HepG2 (cell line): Measurements from ENCODE around the gene TMEM218. TPM values are rescaled to one million over a fixed set of nuclear protein-coding genes. Genes with fewer than 3 reads are reported as not detected.
A peak's percentile ranks its signal among the peaks of the same experiment; 100 is the strongest.

Source experiments
- ARNT ChIP-seq: fragments of 450-650 bp; IDR thresholded peaks from 2 replicates; pipeline ENCODE4 v1.6.1; 2017
- CREB1 ChIP-seq, 2 experiments: fragments of 450-650 bp in 1 of 2; IDR thresholded peaks; 2 replicates each; pipeline ENCODE4 v1.6.1; 2016 to 2017; ENCODE audit warnings: control low read depth in 1 of 2, mild to moderate bottlenecking in 1 of 2, missing compliant biosample characterization in 1 of 2, missing genetic modification characterization in 1 of 2
- ESRRA ChIP-seq: sonication (generic); formaldehyde crosslinking; IDR thresholded peaks from 2 replicates; pipeline ENCODE4 v1.5.1; 2020; ENCODE audit warnings: mild to moderate bottlenecking, low read depth, missing genetic modification reagents
- HIVEP1 ChIP-seq: sonication (generic); formaldehyde crosslinking; IDR thresholded peaks from 2 replicates; pipeline ENCODE4 v1.4.0; 2020; ENCODE audit warnings: mild to moderate bottlenecking, missing genetic modification reagents
- KDM5A ChIP-seq: fragments of 200-600 bp; sonication (generic); IDR thresholded peaks from 2 replicates; pipeline ENCODE4 v1.7.0; 2018; ENCODE audit warnings: antibody characterized with exemption, mild to moderate bottlenecking, low read length, borderline replicate concordance
- MAZ ChIP-seq, 2 experiments: sonication (generic) in 1 of 2; formaldehyde crosslinking in 1 of 2; IDR thresholded peaks; 2 replicates each; pipeline versions ENCODE4 v1.5.0 to v1.6.1; 2012 to 2020; ENCODE audit warnings: low read depth in 2 of 2, mild to moderate bottlenecking in 2 of 2, borderline replicate concordance in 1 of 2, improper control_type of control experiment in 1 of 2, low read length in 1 of 2, missing genetic modification reagents in 1 of 2, moderate library complexity in 1 of 2
- MIER2 ChIP-seq: IDR thresholded peaks from 2 replicates; pipeline ENCODE4 v1.6.1; 2016; ENCODE audit warnings: missing biosample characterization, missing genetic modification reagents
- MXD4 ChIP-seq: IDR thresholded peaks from 2 replicates; pipeline ENCODE4 v1.6.1; 2016; ENCODE audit warnings: mild to moderate bottlenecking, missing biosample characterization, missing genetic modification reagents
- NFRKB ChIP-seq: fragments of 450-650 bp; IDR thresholded peaks from 2 replicates; pipeline ENCODE4 v1.6.1; 2017
- POGZ ChIP-seq: sonication (generic); formaldehyde crosslinking; IDR thresholded peaks from 2 replicates; pipeline ENCODE4 v1.4.0; 2020; ENCODE audit warnings: mild to moderate bottlenecking, missing genetic modification reagents
- SETDB1 ChIP-seq: sonication (generic); formaldehyde crosslinking; IDR thresholded peaks from 2 replicates; pipeline ENCODE4 v1.5.1; 2020; ENCODE audit warnings: missing genetic modification reagents, mild to moderate bottlenecking, borderline replicate concordance
- SP140L ChIP-seq: sonication (generic); formaldehyde crosslinking; IDR thresholded peaks from 2 replicates; pipeline ENCODE4 v1.4.0; 2020; ENCODE audit warnings: missing genetic modification reagents, borderline replicate concordance
- TEAD3 ChIP-seq: optimal IDR thresholded peaks from 2 replicates; pipeline ENCODE3; 2016; ENCODE audit warnings: borderline replicate concordance
- TGIF2 ChIP-seq: IDR thresholded peaks from 2 replicates; pipeline ENCODE4 v1.6.1; 2016; ENCODE audit warnings: control low read depth, missing compliant biosample characterization
- ZNF12 ChIP-seq: sonication (generic); formaldehyde crosslinking; IDR thresholded peaks from 2 replicates; pipeline ENCODE4 v1.5.0; 2020; ENCODE audit warnings: missing genetic modification reagents
- ZNF382 ChIP-seq: sonication (generic); formaldehyde crosslinking; IDR thresholded peaks from 2 replicates; pipeline ENCODE4 v1.5.0; 2020; ENCODE audit warnings: missing genetic modification reagents, mild to moderate bottlenecking, borderline replicate concordance
- ZNF460 ChIP-seq: sonication (generic); formaldehyde crosslinking; IDR thresholded peaks from 2 replicates; pipeline ENCODE4 v1.5.1; 2020; ENCODE audit warnings: missing genetic modification reagents, mild to moderate bottlenecking, borderline replicate concordance
- ZNF570 ChIP-seq: sonication (generic); formaldehyde crosslinking; IDR thresholded peaks from 2 replicates; pipeline ENCODE4 v1.4.0; 2020; ENCODE audit warnings: mild to moderate bottlenecking, missing genetic modification reagents, borderline replicate concordance
- ZNF839 ChIP-seq: sonication (generic); formaldehyde crosslinking; IDR thresholded peaks from 2 replicates; pipeline ENCODE4 v1.4.0; 2020; ENCODE audit warnings: missing genetic modification reagents, mild to moderate bottlenecking, borderline replicate concordance
- polyA plus RNA-seq, 8 experiments: library from polyadenylated mRNA; depleted of rRNA in 3 of 8; stranded (reverse) in 7 of 8; unstranded in 1 of 8; fragments of >200 nt; fragmentation: Illumina TruSeq in 4 of 8; extraction: Trizol in 4 of 8; gene quantifications; 2 replicates each; pipeline versions ENCODE4 v1.2.1 to v1.2.3, GENCODE V29; 2011 to 2016; ENCODE audit warnings: low read depth in 4 of 8, missing spikeins in 1 of 8, mixed read lengths in 1 of 8; ENCODE audit not compliant: insufficient read depth in 1 of 8
- total RNA-seq, 5 experiments: library from RNA; depleted of rRNA; stranded (reverse); fragments of >200 nt; fragmentation: Illumina TruSeq; extraction: Trizol; gene quantifications; 2 replicates each; pipeline ENCODE4 v1.2.3, GENCODE V29; 2016; ENCODE audit warnings: low read depth in 1 of 5
- TF ChIP-seq, protein P1 (sequence below): conservative IDR thresholded peaks from 2 replicates; pipeline ENCODE4 v1.6.1; 2018; ENCODE audit warnings: missing genetic modification reagents
- TF ChIP-seq, protein P2 (sequence below): IDR thresholded peaks from 2 replicates; pipeline ENCODE4 v1.6.1; 2016
- TF ChIP-seq, protein P3 (sequence below): sonication (generic); formaldehyde crosslinking; IDR thresholded peaks from 2 replicates; pipeline ENCODE4 v1.4.0; 2020; ENCODE audit warnings: missing genetic modification reagents
- TF ChIP-seq, protein P4 (sequence below): sonication (generic); formaldehyde crosslinking; IDR thresholded peaks from 2 replicates; pipeline ENCODE4 v1.5.1; 2020; ENCODE audit warnings: mild to moderate bottlenecking, moderate library complexity, missing genetic modification reagents
- TF ChIP-seq, protein P5 (sequence below): IDR thresholded peaks from 2 replicates; pipeline ENCODE4 v1.6.1; 2016; ENCODE audit warnings: missing genetic modification reagents, missing compliant biosample characterization

Gene TMEM218
- total and polyA plus RNA-seq, 2 of the 13 experiments (the other 11 are each of a cell fraction or from before 2014, with no cell fraction given), result 11.8 to 14.0 TPM

DNA sequence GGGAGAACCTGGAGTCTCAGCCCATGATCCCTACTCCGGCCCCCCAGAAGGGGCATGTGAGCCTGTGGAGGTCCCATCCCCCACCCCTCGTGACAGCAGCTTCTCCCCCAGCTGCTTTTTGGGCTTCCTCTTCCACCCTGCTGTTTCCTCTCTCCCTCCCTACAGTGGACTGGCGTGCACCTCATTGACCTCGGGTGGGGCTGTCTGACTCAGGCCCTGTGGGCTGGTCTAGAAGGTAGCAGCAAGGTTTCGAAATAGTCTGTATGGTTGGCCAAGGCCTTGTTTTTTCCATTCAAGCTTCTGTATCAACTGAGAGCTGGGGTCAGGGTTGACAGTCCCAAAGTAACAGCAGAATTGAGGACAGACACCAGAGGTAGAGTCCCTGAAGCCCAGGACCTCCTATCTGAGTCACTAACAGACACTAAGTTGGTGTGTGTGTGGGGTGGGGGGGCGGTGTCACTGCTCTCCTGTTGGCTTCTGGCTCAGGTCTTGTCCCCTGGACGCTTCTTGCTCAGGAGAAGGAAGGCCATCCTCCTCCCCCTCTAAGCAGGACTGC, 40.6 kb downstream of the TMEM218 start (continued):
- TF ChIP-seq, protein P1, sequence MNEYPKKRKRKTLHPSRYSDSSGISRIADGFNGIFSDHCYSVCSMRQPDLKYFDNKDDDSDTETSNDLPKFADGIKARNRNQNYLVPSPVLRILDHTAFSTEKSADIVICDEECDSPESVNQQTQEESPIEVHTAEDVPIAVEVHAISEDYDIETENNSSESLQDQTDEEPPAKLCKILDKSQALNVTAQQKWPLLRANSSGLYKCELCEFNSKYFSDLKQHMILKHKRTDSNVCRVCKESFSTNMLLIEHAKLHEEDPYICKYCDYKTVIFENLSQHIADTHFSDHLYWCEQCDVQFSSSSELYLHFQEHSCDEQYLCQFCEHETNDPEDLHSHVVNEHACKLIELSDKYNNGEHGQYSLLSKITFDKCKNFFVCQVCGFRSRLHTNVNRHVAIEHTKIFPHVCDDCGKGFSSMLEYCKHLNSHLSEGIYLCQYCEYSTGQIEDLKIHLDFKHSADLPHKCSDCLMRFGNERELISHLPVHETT (CRISPR knock-in tag), result no peak
- peak; percentile 72; the same call in 1 of the 2 replicates for TF ChIP-seq HIVEP1 (CRISPR knock-in tag)
- TF ChIP-seq TEAD3 (CRISPR knock-in tag), result no peak
- TF ChIP-seq, protein P2, sequence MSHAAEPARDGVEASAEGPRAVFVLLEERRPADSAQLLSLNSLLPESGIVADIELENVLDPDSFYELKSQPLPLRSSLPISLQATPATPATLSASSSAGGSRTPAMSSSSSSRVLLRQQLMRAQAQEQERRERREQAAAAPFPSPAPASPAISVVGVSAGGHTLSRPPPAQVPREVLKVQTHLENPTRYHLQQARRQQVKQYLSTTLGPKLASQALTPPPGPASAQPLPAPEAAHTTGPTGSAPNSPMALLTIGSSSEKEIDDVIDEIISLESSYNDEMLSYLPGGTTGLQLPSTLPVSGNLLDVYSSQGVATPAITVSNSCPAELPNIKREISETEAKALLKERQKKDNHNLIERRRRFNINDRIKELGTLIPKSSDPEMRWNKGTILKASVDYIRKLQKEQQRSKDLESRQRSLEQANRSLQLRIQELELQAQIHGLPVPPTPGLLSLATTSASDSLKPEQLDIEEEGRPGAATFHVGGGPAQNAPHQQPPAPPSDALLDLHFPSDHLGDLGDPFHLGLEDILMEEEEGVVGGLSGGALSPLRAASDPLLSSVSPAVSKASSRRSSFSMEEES (CRISPR knock-in tag), result peak; percentile 69; the same call in 1 of the 2 replicates
- no peak for TF ChIP-seq NFRKB
- no peak for TF ChIP-seq SETDB1 (CRISPR knock-in tag)
- 0 out of 2 replicates have a peak, but pooled peaks have one; percentile 20 for TF ChIP-seq MAZ (IDR thresholded peaks at IDR 0.05; ENCODE audit: borderline replicate concordance, low read depth, low read length)
- TF ChIP-seq MAZ (CRISPR knock-in tag; IDR thresholded peaks at IDR 0.05; ENCODE audit: low read depth), result no peak
- no peak for TF ChIP-seq ZNF460 (CRISPR knock-in tag)
- TF ChIP-seq MXD4 (CRISPR knock-in tag), result no peak
- TF ChIP-seq, protein P3, sequence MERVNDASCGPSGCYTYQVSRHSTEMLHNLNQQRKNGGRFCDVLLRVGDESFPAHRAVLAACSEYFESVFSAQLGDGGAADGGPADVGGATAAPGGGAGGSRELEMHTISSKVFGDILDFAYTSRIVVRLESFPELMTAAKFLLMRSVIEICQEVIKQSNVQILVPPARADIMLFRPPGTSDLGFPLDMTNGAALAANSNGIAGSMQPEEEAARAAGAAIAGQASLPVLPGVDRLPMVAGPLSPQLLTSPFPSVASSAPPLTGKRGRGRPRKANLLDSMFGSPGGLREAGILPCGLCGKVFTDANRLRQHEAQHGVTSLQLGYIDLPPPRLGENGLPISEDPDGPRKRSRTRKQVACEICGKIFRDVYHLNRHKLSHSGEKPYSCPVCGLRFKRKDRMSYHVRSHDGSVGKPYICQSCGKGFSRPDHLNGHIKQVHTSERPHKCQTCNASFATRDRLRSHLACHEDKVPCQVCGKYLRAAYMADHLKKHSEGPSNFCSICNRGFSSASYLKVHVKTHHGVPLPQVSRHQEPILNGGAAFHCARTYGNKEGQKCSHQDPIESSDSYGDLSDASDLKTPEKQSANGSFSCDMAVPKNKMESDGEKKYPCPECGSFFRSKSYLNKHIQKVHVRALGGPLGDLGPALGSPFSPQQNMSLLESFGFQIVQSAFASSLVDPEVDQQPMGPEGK, result peak; percentile 77
- TF ChIP-seq ZNF382 (CRISPR knock-in tag), result no peak
- TF ChIP-seq MIER2, result no peak
- TF ChIP-seq ZNF839 (CRISPR knock-in tag), result no peak
- TF ChIP-seq, protein P4, sequence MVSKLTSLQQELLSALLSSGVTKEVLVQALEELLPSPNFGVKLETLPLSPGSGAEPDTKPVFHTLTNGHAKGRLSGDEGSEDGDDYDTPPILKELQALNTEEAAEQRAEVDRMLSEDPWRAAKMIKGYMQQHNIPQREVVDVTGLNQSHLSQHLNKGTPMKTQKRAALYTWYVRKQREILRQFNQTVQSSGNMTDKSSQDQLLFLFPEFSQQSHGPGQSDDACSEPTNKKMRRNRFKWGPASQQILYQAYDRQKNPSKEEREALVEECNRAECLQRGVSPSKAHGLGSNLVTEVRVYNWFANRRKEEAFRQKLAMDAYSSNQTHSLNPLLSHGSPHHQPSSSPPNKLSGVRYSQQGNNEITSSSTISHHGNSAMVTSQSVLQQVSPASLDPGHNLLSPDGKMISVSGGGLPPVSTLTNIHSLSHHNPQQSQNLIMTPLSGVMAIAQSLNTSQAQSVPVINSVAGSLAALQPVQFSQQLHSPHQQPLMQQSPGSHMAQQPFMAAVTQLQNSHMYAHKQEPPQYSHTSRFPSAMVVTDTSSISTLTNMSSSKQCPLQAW (CRISPR knock-in tag), result peak; percentile 66
- TF ChIP-seq ZNF12 (CRISPR knock-in tag), result no peak
- TF ChIP-seq, protein P5, sequence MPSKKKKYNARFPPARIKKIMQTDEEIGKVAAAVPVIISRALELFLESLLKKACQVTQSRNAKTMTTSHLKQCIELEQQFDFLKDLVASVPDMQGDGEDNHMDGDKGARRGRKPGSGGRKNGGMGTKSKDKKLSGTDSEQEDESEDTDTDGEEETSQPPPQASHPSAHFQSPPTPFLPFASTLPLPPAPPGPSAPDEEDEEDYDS, result no peak
- TF ChIP-seq KDM5A, result no peak
- TF ChIP-seq ESRRA (CRISPR knock-in tag), result no peak
- no peak for TF ChIP-seq ZNF570 (CRISPR knock-in tag)
- TF ChIP-seq ARNT, result no peak
- TF ChIP-seq TGIF2 (CRISPR knock-in tag), result no peak
- TF ChIP-seq SP140L (CRISPR knock-in tag), result no peak
- TF ChIP-seq CREB1 (IDR thresholded peaks at IDR 0.05), result no peak
- TF ChIP-seq CREB1 (CRISPR knock-in tag; IDR thresholded peaks at IDR 0.05), result no peak
- 0 out of 2 replicates have a peak, but pooled peaks have one; percentile 24 for TF ChIP-seq POGZ (CRISPR knock-in tag)
